HG02943 (cell line): ENCODE results near the gene RRP15.
A peak's percentile ranks its signal among the peaks of the same experiment; 100 is the strongest.

Experiments
- ATAC-seq: cut with Tn5 transposase; IDR thresholded peaks from one replicate; pipeline ENCODE4 v1.9.1; 2021; ENCODE audit warnings: mild to moderate bottlenecking, low read depth, moderate library complexity; ENCODE audit not compliant: unreplicated experiment

The RRP15 gene

GRCh38 chr1:218357211-218357892 is 72.3 kb downstream of the RRP15 start:
- ATAC-seq, result no peak

- ATAC-seq, result no peak
Measured at GRCh38 chr1:218357893-218358232, 72.8 kb downstream of the RRP15 start.

DNA sequence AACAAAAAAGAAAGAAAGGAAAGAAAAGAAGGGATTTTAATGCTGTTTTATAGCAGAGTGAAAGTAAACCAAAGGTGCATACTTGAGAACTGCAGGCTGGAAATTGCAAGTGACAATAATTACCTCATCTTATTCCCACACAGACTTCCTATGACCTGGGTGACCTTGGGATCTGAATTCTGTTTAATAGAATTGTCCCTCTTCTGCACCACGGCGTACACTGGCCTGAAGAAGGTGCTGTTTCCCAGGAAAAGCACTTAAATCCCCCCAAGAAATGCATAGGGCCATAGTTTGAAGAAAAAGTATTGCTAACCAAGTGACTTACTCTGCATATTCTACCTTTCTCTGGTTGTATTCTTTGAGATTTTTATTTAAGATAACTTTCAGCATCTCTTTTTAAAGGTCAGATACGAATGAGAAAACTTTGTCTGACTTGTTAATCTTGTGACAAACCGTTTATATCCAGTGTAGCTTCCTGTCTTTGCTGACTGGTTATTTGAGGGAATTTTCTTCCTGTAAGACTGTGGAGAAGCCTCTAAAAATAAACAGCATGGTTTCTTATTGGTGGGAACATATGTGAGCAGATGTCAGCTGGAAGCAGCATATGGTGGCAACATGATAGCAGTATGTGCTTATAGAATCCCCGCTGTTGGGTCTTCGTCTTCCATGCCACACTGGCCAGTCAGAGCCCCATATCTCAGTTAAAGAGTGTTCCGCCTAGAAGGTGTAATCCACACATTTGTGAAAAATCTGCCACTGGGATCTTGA is 76.4 kb downstream of the RRP15 start:
- no peak for ATAC-seq

GRCh38 chr1:218362418-218363076 is 77.5 kb downstream of the RRP15 start:
- no peak for ATAC-seq

GRCh38 chr1:218363141-218363540 is 78.0 kb downstream of the RRP15 start:
- ATAC-seq, result no peak

DNA sequence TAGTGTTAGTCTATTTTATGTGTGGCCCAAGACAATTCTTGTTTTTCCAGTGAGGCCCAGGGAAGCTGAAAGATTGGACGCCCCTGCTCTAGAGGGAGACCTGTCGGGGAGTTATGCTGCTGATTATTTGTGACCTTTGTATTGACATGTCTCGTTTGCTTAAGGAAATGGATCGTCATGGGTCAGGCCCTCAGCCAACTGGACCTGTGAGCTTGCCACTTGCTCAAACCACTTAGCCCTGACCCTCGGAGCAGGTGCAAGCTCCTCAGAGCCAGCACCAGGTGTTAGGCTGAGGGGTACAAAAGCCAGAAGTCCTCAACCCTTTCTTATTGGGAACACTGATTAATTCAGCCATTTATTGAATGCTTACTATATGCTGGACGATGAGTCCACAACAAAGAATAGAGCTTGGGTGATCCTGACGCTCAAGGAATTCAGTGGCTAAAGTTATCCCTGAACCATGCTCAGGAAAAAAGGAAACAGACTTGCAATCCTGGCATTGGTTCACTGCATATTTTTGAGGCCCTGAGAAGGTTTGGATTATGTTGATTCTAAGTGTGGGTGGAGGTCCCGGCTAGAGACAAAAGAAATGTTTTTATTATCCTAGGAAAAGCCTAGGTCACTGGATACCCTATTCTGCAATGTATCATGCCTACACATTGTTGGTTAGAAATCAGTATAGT is 79.1 kb downstream of the RRP15 start:
- ATAC-seq, result no peak

DNA sequence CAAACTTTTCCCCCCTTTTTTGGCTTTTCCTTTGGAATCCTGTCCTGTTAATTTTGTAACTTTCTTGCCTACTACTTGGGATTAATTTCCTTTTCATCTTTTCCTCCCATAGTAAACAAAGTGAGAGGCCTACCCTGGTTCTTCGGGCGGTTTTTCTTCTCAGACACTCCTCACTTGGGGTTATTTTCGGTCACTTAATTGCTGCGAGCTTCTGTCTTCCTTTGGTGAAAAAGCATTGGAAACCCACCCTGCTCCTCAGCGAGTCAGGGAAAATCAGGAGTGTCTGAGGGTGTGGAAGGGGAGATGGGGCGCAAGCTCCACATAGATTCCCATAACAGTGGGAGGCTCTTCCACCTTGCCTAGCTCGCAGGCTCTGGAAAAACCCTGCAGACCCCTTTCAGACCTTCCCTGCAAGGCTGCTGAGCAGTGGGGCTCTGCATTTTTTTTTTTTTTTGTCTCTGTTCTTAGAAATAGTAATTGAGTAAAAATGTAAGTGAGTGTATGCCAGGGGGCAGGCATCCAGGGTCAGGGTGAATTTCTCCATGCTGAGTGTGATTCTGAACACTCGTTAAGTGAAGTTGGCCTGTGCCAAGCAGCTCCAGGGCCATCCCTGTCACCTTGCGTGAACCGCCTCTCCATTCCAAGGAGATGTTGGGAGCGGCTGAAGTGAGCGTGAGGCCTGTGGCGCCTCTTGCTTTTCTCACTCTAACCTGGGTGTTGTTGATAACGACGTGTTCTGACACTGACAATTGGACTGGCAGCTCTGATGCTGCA is 80.3 kb downstream of the RRP15 start:
- no peak for ATAC-seq

DNA sequence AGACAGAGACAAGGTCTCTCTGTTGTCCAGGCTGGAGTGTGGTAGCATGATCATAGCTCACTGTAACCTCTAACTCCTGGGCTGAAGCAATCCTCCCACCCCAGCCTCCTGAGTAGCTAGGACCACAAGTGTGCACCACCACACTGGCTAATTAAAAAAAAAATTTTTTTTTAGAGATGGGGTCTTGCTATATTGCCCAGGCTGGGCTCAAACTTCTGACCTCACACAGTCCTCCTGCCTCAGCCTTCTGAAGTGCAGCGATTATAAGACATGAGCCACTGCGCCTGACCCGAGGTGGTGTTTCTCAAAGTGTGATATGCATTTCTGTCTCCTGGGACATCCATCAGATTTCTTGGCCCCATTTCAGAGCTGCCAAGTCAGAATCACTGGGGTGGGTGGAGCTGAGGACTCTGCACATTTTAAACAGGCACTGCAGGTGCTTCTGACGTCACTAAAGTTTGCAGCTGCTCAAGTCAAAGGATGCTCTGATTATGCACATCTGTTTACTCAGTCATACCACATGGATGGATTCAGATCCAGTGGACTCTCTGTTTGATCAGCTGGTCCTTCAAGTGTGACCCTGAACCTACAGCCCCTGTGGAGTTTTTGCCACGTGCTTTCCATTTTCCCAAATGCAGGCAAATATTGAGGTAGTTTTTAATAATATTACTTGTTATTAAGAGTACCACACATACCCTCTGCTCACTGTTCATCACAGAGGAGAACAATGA is 81.4 kb downstream of the RRP15 start:
- ATAC-seq, result no peak

DNA sequence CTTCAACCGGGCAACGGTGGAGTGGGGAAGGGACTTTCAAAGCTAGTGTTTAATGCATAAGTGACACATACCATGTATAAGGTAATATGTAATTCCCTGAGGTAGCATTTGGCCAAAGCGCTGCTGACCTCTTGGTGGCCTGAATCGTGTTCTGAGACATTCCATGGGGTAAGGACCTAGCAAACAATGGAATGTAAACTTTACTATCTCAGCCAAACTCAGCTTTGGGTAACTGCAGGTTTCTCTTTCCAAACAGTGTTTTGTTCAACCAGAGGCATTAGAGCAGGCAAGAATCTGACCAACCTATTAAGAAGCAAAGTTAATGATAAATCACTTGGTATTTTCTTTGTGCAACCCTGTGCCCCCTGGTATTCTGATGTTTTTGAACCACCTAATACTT is 82.0 kb downstream of the RRP15 start:
- no peak for ATAC-seq

- ATAC-seq, result no peak
Measured at GRCh38 chr1:218368686-218369085, 83.6 kb downstream of the RRP15 start.

GRCh38 chr1:218369688-218370511 is 84.8 kb downstream of the RRP15 start:
- ATAC-seq, result no peak

GRCh38 chr1:218371927-218372672 is 87.0 kb downstream of the RRP15 start:
- ATAC-seq, result no peak

DNA sequence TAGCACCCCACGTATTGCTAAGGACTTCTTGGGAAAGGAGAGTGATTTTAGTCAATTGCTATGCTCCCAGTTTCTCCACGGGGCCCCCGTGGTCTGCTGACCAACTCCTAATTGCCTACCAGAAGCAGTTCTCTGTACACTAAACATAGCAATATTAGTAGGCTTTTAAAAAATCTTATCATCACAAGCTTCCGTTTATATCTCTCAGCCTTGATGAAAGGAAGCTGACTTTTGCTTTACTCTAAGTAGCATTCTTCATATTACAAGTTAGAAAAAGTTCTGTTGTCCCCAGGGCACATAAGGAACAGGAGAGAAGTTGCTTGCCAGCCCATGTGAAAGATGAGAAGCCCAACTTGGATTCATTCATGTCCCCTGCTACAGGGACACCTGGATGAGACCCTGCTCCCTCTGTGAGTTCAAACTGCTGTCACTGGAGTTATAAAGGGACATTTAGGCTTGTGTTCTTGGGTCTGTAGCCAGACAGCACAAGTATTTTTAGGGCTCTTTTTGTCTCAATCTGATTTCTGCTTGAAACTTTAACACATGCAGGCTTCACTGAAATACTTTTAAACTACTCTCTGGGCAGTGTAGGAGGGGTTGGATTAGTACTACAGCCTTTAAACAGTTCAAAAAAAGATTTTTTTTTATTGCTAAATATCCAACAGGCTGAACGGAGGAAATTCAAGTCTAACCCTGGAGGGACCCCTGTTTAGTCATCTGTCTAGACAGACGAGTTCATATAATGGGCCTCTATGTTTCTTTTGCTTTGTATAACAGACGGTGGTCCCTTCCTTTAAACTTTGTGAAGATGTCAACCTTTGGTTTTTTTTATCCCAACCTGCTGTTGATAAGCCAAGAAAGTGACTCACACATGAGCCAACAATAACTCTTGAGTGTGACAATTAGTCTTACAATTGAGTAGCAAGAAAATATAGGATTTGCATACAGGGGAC is 89.6 kb downstream of the RRP15 start:
- ATAC-seq, result no peak

DNA sequence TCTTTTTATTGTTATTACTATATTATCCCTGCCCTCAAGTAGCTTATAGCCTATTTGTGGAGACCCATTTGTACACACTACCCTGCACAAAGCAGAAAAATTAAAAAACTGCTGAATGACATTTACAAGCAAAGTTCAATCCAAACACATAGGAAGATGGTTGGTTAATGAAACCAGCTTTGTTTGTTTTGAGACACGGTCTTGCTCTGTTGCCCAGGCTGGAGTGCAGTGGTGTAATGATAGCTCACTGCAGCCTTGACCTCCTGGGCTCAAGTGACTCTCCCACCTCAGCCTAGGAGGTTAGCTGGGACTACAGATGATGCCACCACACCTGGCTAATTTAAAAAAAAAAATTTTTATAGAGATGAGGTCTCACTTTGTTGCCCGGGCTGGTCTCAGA is 91.6 kb downstream of the RRP15 start:
- no peak for ATAC-seq

DNA sequence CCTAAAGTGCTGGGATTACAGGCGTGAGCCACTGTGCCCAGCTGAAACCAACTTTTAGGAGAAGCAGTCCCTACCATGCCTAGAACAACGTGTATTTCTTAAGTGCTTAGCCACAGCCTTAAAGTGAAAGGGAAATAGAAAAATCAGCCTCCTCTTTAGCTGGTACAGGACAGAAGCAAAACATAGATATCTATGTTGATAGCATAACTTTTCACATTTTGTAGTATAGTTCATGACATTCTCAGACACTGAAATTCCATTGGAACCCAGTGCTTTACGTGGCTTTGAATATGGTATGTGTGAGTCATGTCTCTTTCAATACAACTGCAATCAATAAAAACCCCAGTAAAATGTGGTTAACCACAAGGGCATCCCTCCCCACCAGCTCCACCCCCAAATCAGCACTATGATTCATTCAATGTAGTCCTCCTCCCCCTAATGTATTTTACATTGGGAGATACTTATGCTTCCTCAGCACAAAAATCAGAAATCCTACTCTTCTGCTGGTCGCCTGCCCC is 92.1 kb downstream of the RRP15 start:
- ATAC-seq, result peak; percentile 71

DNA sequence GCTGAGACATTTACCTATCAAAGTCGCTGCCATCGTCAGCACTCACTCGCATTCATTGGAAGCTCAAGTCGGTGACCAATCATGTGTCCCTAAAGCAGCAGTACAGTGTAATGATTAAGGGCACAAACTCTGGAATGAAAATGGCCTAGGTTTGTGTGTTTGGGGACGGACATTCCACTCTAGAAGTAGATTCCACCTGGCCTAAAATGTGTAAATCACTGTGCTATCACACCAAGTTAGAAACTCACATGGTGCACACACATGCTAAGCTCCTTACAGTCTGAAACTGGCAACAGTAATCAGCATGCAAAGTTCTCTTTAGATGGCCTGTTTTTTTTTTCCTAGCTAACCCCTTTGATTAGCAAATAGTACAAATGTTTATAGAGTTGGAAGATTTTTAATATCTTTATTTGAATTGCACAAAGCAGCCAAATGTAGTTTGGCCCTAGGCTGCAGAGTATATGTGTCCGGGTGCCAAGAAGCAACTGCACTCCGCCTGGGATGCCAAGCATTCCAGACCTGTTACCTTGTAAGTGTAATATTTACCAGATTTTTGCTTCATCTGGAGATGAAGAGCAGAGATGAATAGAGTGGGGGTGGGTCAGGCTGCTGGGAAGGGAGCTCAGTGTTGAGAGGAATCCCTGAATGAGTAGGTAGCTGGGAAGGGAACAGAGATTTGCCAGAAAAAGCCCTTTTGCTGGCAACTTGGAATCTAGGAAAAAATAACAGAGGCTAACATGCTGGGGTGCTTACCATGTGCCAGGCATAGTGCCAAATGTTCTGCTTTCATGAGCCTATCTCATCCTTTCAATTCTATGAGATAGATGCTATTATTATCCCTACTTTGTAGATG is 95.3 kb downstream of the RRP15 start:
- no peak for ATAC-seq
